C4-2B (cell line): ENCODE results near the gene FCGR2B.
"Not testable (repeated sequence)": the region's sequence is repeated elsewhere in the genome, so short reads cannot be mapped to it uniquely, and the experiment has no call there.

Source experiments
- ZFX ChIP-seq: fragments of 450-650 bp; IDR thresholded peaks from 2 replicates; pipeline ENCODE4 v1.6.1; 2017
- TF ChIP-seq, protein P1 (sequence below): fragments of 450-650 bp; conservative IDR thresholded peaks from 2 replicates; pipeline ENCODE4 v1.5.1; 2017; ENCODE audit warnings: mild to moderate bottlenecking

GRCh38 chr1:161622054-161622453 is 40.9 kb upstream of the FCGR2B start:
- TF ChIP-seq, protein P1, sequence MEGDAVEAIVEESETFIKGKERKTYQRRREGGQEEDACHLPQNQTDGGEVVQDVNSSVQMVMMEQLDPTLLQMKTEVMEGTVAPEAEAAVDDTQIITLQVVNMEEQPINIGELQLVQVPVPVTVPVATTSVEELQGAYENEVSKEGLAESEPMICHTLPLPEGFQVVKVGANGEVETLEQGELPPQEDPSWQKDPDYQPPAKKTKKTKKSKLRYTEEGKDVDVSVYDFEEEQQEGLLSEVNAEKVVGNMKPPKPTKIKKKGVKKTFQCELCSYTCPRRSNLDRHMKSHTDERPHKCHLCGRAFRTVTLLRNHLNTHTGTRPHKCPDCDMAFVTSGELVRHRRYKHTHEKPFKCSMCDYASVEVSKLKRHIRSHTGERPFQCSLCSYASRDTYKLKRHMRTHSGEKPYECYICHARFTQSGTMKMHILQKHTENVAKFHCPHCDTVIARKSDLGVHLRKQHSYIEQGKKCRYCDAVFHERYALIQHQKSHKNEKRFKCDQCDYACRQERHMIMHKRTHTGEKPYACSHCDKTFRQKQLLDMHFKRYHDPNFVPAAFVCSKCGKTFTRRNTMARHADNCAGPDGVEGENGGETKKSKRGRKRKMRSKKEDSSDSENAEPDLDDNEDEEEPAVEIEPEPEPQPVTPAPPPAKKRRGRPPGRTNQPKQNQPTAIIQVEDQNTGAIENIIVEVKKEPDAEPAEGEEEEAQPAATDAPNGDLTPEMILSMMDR = not testable (repeated sequence)
- not testable (repeated sequence) for TF ChIP-seq ZFX
